H1 (cell line): Measurements from ENCODE around the gene SMIM5. TPM values are rescaled to one million over a fixed set of nuclear protein-coding genes. Genes with fewer than 3 reads are reported as not detected.
A peak's percentile ranks its signal among the peaks of the same experiment; 100 is the strongest.

Experiments
- CTCF ChIA-PET: fragments of 300-600 bp; sonication (Branson Sonifier 250); formaldehyde crosslinking; loops from one replicate; lab custom pipeline; 2021; ENCODE audit not compliant: partially characterized antibody; lab: Charles Lee
- POLR2A ChIA-PET: fragments of 300-600 bp; sonication (Branson Sonifier 250); formaldehyde crosslinking; loops from one replicate; lab custom pipeline; 2021; ENCODE audit warnings: inconsistent platforms; ENCODE audit not compliant: partially characterized antibody; lab: Charles Lee
- DNase-seq, 2 experiments: peaks; one replicate each; pipeline versions ENCODE4 v3.0.0 to v3.0.0-alpha.2; 2010 to 2022; ENCODE audit warnings: low spot score in 2 of 2, low read depth in 1 of 2, mixed read lengths in 1 of 2
- FAIRE-seq: peaks from 2 replicates; lab custom pipeline; 2011; peaks lifted over from hg19 to GRCh38; lab: Jason Lieb, UNC
- H2AFZ ChIP-seq: 2 replicates; pipeline ENCODE4 v1.8.1; 2012; ENCODE audit warnings: low read length, inconsistent platforms
- H2AK5ac ChIP-seq: 2 replicates; pipeline ENCODE4 v1.6.1; 2013; ENCODE audit warnings: low read depth, low read length
- H2BK120ac ChIP-seq: replicated peaks from 2 replicates; pipeline ENCODE3; 2013; ENCODE audit warnings: low read depth, low read length, inconsistent platforms
- H2BK12ac ChIP-seq: 2 replicates; pipeline ENCODE4 v1.6.1; 2013; ENCODE audit warnings: low read depth, low read length
- H2BK15ac ChIP-seq: 2 replicates; pipeline ENCODE4 v1.6.1; 2013; ENCODE audit warnings: low read length
- H2BK20ac ChIP-seq: 2 replicates; pipeline ENCODE4 v1.6.1; 2013; ENCODE audit warnings: low read length
- H2BK5ac ChIP-seq: 2 replicates; pipeline ENCODE4 v1.6.1; 2013; ENCODE audit warnings: low read depth, low read length
- H3K14ac ChIP-seq: 2 replicates; pipeline ENCODE4 v1.6.1; 2013; ENCODE audit warnings: inconsistent platforms; ENCODE audit not compliant: insufficient read length
- H3K18ac ChIP-seq: 2 replicates; pipeline ENCODE4 v1.6.1; 2013; ENCODE audit warnings: low read length; ENCODE audit errors: extremely low read depth
- H3K23ac ChIP-seq: 2 replicates; pipeline ENCODE4 v1.6.1; 2013; ENCODE audit warnings: inconsistent platforms; ENCODE audit not compliant: insufficient read length
- H3K23me2 ChIP-seq: 2 replicates; pipeline ENCODE4 v1.6.1; 2013; ENCODE audit warnings: low read depth, low read length
- H3K27ac ChIP-seq: 2 replicates; pipeline ENCODE4 v1.6.1; 2011; ENCODE audit warnings: low read depth, low read length, inconsistent platforms
- H3K27me3 ChIP-seq, 4 experiments: replicated peaks in 1 of 4; 1 replicate in 1 of 4; 2 replicates in 3 of 4; pipeline versions ENCODE4 v1.6.1 to v1.8.1; 2011 to 2013; ENCODE audit warnings: low read length in 3 of 4, mild to moderate bottlenecking in 3 of 4, inconsistent platforms in 2 of 4, mixed read lengths in 2 of 4, moderate library complexity in 1 of 4; ENCODE audit not compliant: control insufficient read depth in 3 of 4, insufficient read depth in 3 of 4; ENCODE audit errors: extremely low read depth in 1 of 4
- H3K36me3 ChIP-seq, 4 experiments: 2 replicates each; pipeline versions ENCODE4 v1.6.1 to v1.8.1; 2011 to 2013; ENCODE audit warnings: mild to moderate bottlenecking in 4 of 4, low read length in 3 of 4, moderate library complexity in 2 of 4, control low read depth in 1 of 4, inconsistent platforms in 1 of 4; ENCODE audit not compliant: insufficient read depth in 4 of 4, control insufficient read depth in 2 of 4
- H3K4ac ChIP-seq: replicated peaks from 2 replicates; pipeline ENCODE3; 2013; ENCODE audit warnings: low read length, low read depth, mixed read lengths, inconsistent platforms; ENCODE audit not compliant: insufficient read length
- H3K4me1 ChIP-seq, 4 experiments: replicated peaks in 1 of 4; 1 replicate in 1 of 4; 2 replicates in 3 of 4; pipeline versions ENCODE4 v1.6.1 to v1.8.1; 2011 to 2013; ENCODE audit warnings: low read length in 3 of 4, inconsistent platforms in 2 of 4, mixed read lengths in 1 of 4; ENCODE audit not compliant: insufficient read depth in 4 of 4, control insufficient read depth in 3 of 4
- H3K4me2 ChIP-seq, 2 experiments: 2 replicates each; pipeline versions ENCODE4 v1.6.1 to v1.8.1; 2011 to 2013; ENCODE audit warnings: low read depth in 2 of 2, low read length in 2 of 2, control low read depth in 1 of 2, inconsistent platforms in 1 of 2, mild to moderate bottlenecking in 1 of 2; ENCODE audit not compliant: insufficient read depth in 1 of 2
- H3K4me3 ChIP-seq, 4 experiments: fragments of 200-600, 300-600 bp in 1 of 4; sonication (generic), shearing (Covaris generic), sonication (Bioruptor Twin) in 1 of 4; 2 replicates each; pipeline versions ENCODE4 v1.5.1 to v1.8.1; 2011 to 2016; ENCODE audit warnings: low read length in 4 of 4, low read depth in 3 of 4, control low read depth in 2 of 4, inconsistent platforms in 2 of 4, mild to moderate bottlenecking in 2 of 4, mixed read lengths in 1 of 4, moderate library complexity in 1 of 4; ENCODE audit not compliant: insufficient read depth in 2 of 4; ENCODE audit errors: extremely low read depth in 1 of 4
- H3K56ac ChIP-seq: replicated peaks from 2 replicates; pipeline ENCODE3; 2013; ENCODE audit warnings: low read depth, mild to moderate bottlenecking, mixed read lengths, low read length, inconsistent platforms; ENCODE audit not compliant: insufficient read length
- H3K79me1 ChIP-seq: 2 replicates; pipeline ENCODE4 v1.6.1; 2013; ENCODE audit warnings: low read depth, low read length, control low read depth
- H3K79me2 ChIP-seq, 2 experiments: 2 replicates each; pipeline versions ENCODE4 v1.6.1 to v1.8.1; 2012 to 2013; ENCODE audit warnings: low read length in 2 of 2, mild to moderate bottlenecking in 2 of 2, inconsistent platforms in 1 of 2; ENCODE audit not compliant: insufficient read depth in 2 of 2, control insufficient read depth in 1 of 2
- H3K9ac ChIP-seq, 4 experiments: replicated peaks in 1 of 4; 1 replicate in 1 of 4; 2 replicates in 3 of 4; pipeline versions ENCODE4 v1.6.1 to v1.8.1; 2011 to 2013; ENCODE audit warnings: low read depth in 3 of 4, low read length in 3 of 4, control low read depth in 2 of 4, mild to moderate bottlenecking in 2 of 4, moderate library complexity in 2 of 4, inconsistent platforms in 1 of 4; ENCODE audit errors: extremely low read depth in 1 of 4
- H3K9me3 ChIP-seq, 2 experiments: 2 replicates each; pipeline versions ENCODE4 v1.6.1 to v1.8.1; 2012 to 2013; ENCODE audit warnings: mild to moderate bottlenecking in 2 of 2, moderate library complexity in 2 of 2, control low read depth in 1 of 2, inconsistent platforms in 1 of 2, low read depth in 1 of 2, low read length in 1 of 2, mixed read lengths in 1 of 2; ENCODE audit not compliant: insufficient read depth in 2 of 2
- H4K20me1 ChIP-seq, 2 experiments: replicated peaks in 1 of 2; 2 replicates each; pipeline versions ENCODE3 to v1.8.1; 2011 to 2013; ENCODE audit warnings: inconsistent platforms in 2 of 2, low read length in 2 of 2, mild to moderate bottlenecking in 1 of 2; ENCODE audit not compliant: insufficient read depth in 2 of 2, control insufficient read depth in 1 of 2
- H4K5ac ChIP-seq: 2 replicates; pipeline ENCODE4 v1.6.1; 2013; ENCODE audit warnings: low read length, low read depth, mixed read lengths, inconsistent platforms; ENCODE audit not compliant: insufficient read length
- H4K8ac ChIP-seq: 2 replicates; pipeline ENCODE4 v1.8.0; 2013; ENCODE audit warnings: mild to moderate bottlenecking, moderate library complexity, low read length, inconsistent platforms; ENCODE audit not compliant: insufficient read depth; ENCODE audit errors: extremely low read depth
- H4K91ac ChIP-seq: replicated peaks from 2 replicates; pipeline ENCODE3; 2013; ENCODE audit warnings: low read length, mixed read lengths, inconsistent platforms; ENCODE audit not compliant: insufficient read length
- CTCF ChIP-seq, 3 experiments: IDR thresholded peaks; 1 replicate in 2 of 3; 2 replicates in 1 of 3; pipeline versions ENCODE4 v1.5.1 to v1.6.1; 2011; ENCODE audit warnings: low read length in 3 of 3, mild to moderate bottlenecking in 3 of 3, inconsistent platforms in 2 of 3, low read depth in 1 of 3, moderate library complexity in 1 of 3; ENCODE audit not compliant: insufficient read depth in 1 of 3; ENCODE audit errors: control extremely low read depth in 1 of 3
- RAD21 ChIP-seq, 2 experiments: IDR thresholded peaks in 1 of 2; conservative IDR thresholded peaks in 1 of 2; 2 replicates each; pipeline ENCODE4 v1.6.1; 2011; ENCODE audit warnings: low read depth in 2 of 2, low read length in 2 of 2, improper control_type of control experiment in 1 of 2, inconsistent platforms in 1 of 2, mild to moderate bottlenecking in 1 of 2, moderate library complexity in 1 of 2
- YY1 ChIP-seq: IDR thresholded peaks from 2 replicates; pipeline ENCODE4 v1.6.1; 2011; ENCODE audit warnings: low read depth, mild to moderate bottlenecking, low read length
- WGBS, 2 experiments: shearing (Covaris generic) in 1 of 2; methylation state at CpG; one replicate each; pipeline versions ENCODE4 v1.1.6 to v1.1.7; 2013 to 2015; ENCODE audit warnings: low lambda C conversion rate in 2 of 2, mixed read lengths in 2 of 2, inconsistent platforms in 1 of 2, low coverage in 1 of 2, missing lambda C conversion rate in 1 of 2; ENCODE audit not compliant: insufficient replicate concordance in 2 of 2, insufficient coverage in 1 of 2, insufficient read length in 1 of 2; ENCODE audit errors: extremely low coverage in 1 of 2, missing lambda C conversion rate in 1 of 2; 5-methylcytosine and 5-hydroxymethylcytosine counted together
- polyA plus RNA-seq, 7 experiments: library from polyadenylated mRNA; depleted of rRNA in 3 of 7; stranded (reverse) in 5 of 7; unstranded in 2 of 7; fragments of >200 nt in 5 of 7; fragments of 200-250 nt in 2 of 7; gene quantifications; 1 replicate in 5 of 7; 2 replicates in 1 of 7; 4 replicates in 1 of 7; pipeline versions ENCODE4 v1.2.1 to v1.2.3, GENCODE V29; 2011 to 2013; ENCODE audit warnings: missing spikeins in 2 of 7, mixed read lengths in 2 of 7
- total RNA-seq: library from RNA; stranded (reverse); fragmentation: NEBNext Ultra II Directional; extraction: Animal tissue kit (Norgen Biotek cat#: 25700); gene quantifications from 2 replicates; pipeline ENCODE4 v1.2.1, GENCODE V29; 2021

Gene SMIM5
- total and polyA plus RNA-seq, 2 of the 8 experiments (the other 6 are each of a cell fraction or from before 2014, with no cell fraction given): not detected

GRCh38 chr17:75594499-75595283 is 38.5 kb upstream of the SMIM5 start:
- Histone ChIP-seq H4K5ac (no peak overlapping the region), H3K27ac (no peak overlapping the region), H2BK12ac (no peak overlapping the region), H2BK15ac (no peak overlapping the region), H2AFZ (no peak overlapping the region), H3K4me1 (peaks cover 0 to 3% (median under 1%) of the 10 kb centered on the region in 4 experiments; a peak in 2 of 7 replicates), H2BK120ac (no peak overlapping the region), H3K4ac (no peak overlapping the region), H3K9me3 (no peaks in the 10 kb centered on the region), H3K27me3 (peaks cover 0 to 5% (median 4%) of the 10 kb centered on the region in 4 experiments; a peak in 4 of 7 replicates), H2BK20ac (no peak overlapping the region), H3K4me2 (no peak overlapping the region), H3K79me2 (no peaks in the 10 kb centered on the region), H4K91ac (no peak overlapping the region), H3K23ac (no peak overlapping the region), H2BK5ac (no peak overlapping the region), H4K8ac (peak overlapping the region; percentile 51), H3K9ac (no peak overlapping the region), H3K56ac (no peak overlapping the region), H4K20me1 (peaks cover 0 to 2% of the 10 kb centered on the region in 2 experiments), H2AK5ac (no peak overlapping the region), H3K18ac (no peak overlapping the region), H3K36me3 (no peaks in the 10 kb centered on the region), H3K4me3 (no peak overlapping the region), H3K79me1 (no peaks in the 10 kb centered on the region), H3K23me2 (peaks cover 1% of the 10 kb centered on the region; the same call in 1 of the 2 replicates), H3K14ac (no peak overlapping the region)
- CTCF ChIA-PET: interaction anchor here (1.0 to 59.2 kb wide), 7 partner anchors 8 to 406 kb away, joined by 3 to 2200 read pairs (median 4); partner anchors contain the start of genes CDK3, RECQL5, SAP30BP and SMIM5
- DNase-seq (no peak), FAIRE-seq (no peak)
- POLR2A ChIA-PET: interaction anchor here (0.6 to 0.7 kb wide), 2 partner anchors 91 to 168 kb away, joined by 3 read pairs; no protein-coding TSS in a partner anchor
- WGBS, 2 experiments: 86% methylated on average over 28 of the region's 28 CpGs; no CpG with 5 or more reads in 1 of the 2 experiments
- TF ChIP-seq RAD21 (IDR thresholded peaks at IDR 0.05 in 1 of 2, conservative IDR thresholded peaks at IDR 0.05 in 1 of 2; ENCODE audit: low read depth in 2 of 2, low read length in 2 of 2) (peak; percentile 7 to 34; a peak in 1 of 4 replicates), CTCF (IDR thresholded peaks at IDR 0.05; ENCODE audit: control extremely low read depth in 1 of 3, insufficient read depth in 1 of 3, low read depth in 1 of 3, low read length in 3 of 3) (peak; percentile 18 to 53 (median 31); a peak in 3 of 4 replicates), YY1 (no peak)
